Measurements from ENCODE around the gene DIS3L2.
"Not testable (repeated sequence)": the region's sequence is repeated elsewhere in the genome, so short reads cannot be mapped to it uniquely, and the experiment has no call there.

The DIS3L2 gene

GRCh38 chr2:231928481-231928880, 33.0 kb upstream of the DIS3L2 start:
- in situ Hi-C loops (cut with HindIII; ENCODE audit: low sequenced_read_pairs): no loop called here

GRCh38 chr2:231928901-231929725, 32.4 kb upstream of the DIS3L2 start:
- in situ Hi-C loops (cut with HindIII; ENCODE audit: low sequenced_read_pairs): no loop called here

- in situ Hi-C loops (cut with HindIII; ENCODE audit: low sequenced_read_pairs): loop anchor here (10.0 kb wide), 1 partner anchor 65 kb away; no protein-coding TSS in a partner anchor
Measured at GRCh38 chr2:231929961-231930592, 31.4 kb upstream of the DIS3L2 start.

GRCh38 chr2:231930593-231931281, 30.8 kb upstream of the DIS3L2 start:
- in situ Hi-C loops (cut with HindIII; ENCODE audit: low sequenced_read_pairs): loop anchor here (10.0 kb wide), 1 partner anchor 64 kb away; no protein-coding TSS in a partner anchor

GRCh38 chr2:231931481-231931915, 30.0 kb upstream of the DIS3L2 start:
- in situ Hi-C loops (cut with HindIII; ENCODE audit: low sequenced_read_pairs): loop anchor here (10.0 kb wide), 1 partner anchor 63 kb away; no protein-coding TSS in a partner anchor

GRCh38 chr2:231932711-231932970, 28.9 kb upstream of the DIS3L2 start:
- in situ Hi-C loops (cut with HindIII; ENCODE audit: low sequenced_read_pairs): loop anchor here (10.0 kb wide), 1 partner anchor 62 kb away; no protein-coding TSS in a partner anchor

- in situ Hi-C loops (cut with HindIII; ENCODE audit: low sequenced_read_pairs): loop anchor here (10.0 kb wide), 1 partner anchor 62 kb away; no protein-coding TSS in a partner anchor
Measured at GRCh38 chr2:231932985-231933915, 28.3 kb upstream of the DIS3L2 start.

GRCh38 chr2:231933916-231934401, 27.6 kb upstream of the DIS3L2 start:
- in situ Hi-C loops (cut with HindIII; ENCODE audit: low sequenced_read_pairs): loop anchor here (10.0 kb wide), 1 partner anchor 61 kb away; no protein-coding TSS in a partner anchor

- in situ Hi-C loops (cut with HindIII; ENCODE audit: low sequenced_read_pairs): loop anchor here (10.0 kb wide), 1 partner anchor 60 kb away; no protein-coding TSS in a partner anchor
Measured at GRCh38 chr2:231934441-231935206, 26.9 kb upstream of the DIS3L2 start.

- in situ Hi-C loops (cut with HindIII; ENCODE audit: low sequenced_read_pairs): loop anchor here (10.0 kb wide), 1 partner anchor 60 kb away; no protein-coding TSS in a partner anchor
Measured at GRCh38 chr2:231935207-231935524, 26.3 kb upstream of the DIS3L2 start.

GRCh38 chr2:231935815-231936214, 25.7 kb upstream of the DIS3L2 start:
- in situ Hi-C loops (cut with HindIII; ENCODE audit: low sequenced_read_pairs): loop anchor here (10.0 kb wide), 1 partner anchor 59 kb away; no protein-coding TSS in a partner anchor

- in situ Hi-C loops (cut with HindIII; ENCODE audit: low sequenced_read_pairs): loop anchor here (10.0 kb wide), 1 partner anchor 58 kb away; no protein-coding TSS in a partner anchor
Measured at GRCh38 chr2:231936491-231936890, 25.0 kb upstream of the DIS3L2 start.

- in situ Hi-C loops (cut with HindIII; ENCODE audit: low sequenced_read_pairs): loop anchor here (10.0 kb wide), 1 partner anchor 58 kb away; no protein-coding TSS in a partner anchor
Measured at GRCh38 chr2:231937057-231937456, 24.5 kb upstream of the DIS3L2 start.

GRCh38 chr2:231939022-231939421, 22.5 kb upstream of the DIS3L2 start:
- in situ Hi-C loops (cut with HindIII; ENCODE audit: low sequenced_read_pairs): loop anchor here (10.0 kb wide), 1 partner anchor 56 kb away; no protein-coding TSS in a partner anchor

- in situ Hi-C loops (cut with HindIII; ENCODE audit: low sequenced_read_pairs): no loop called here
Measured at GRCh38 chr2:231940795-231941194, 20.7 kb upstream of the DIS3L2 start.

- in situ Hi-C loops (cut with HindIII; ENCODE audit: low sequenced_read_pairs): no loop called here
Measured at GRCh38 chr2:231941673-231942072, 19.8 kb upstream of the DIS3L2 start.

- in situ Hi-C loops (cut with HindIII; ENCODE audit: low sequenced_read_pairs): no loop called here
Measured at GRCh38 chr2:231942180-231942579, 19.3 kb upstream of the DIS3L2 start.

GRCh38 chr2:231946241-231946814, 15.2 kb upstream of the DIS3L2 start:
- in situ Hi-C loops (cut with HindIII; ENCODE audit: low sequenced_read_pairs): no loop called here

GRCh38 chr2:231947112-231947511, 14.4 kb upstream of the DIS3L2 start:
- in situ Hi-C loops (cut with HindIII; ENCODE audit: low sequenced_read_pairs): not testable (repeated sequence)

Measured in endothelial cell of hepatic sinusoid (primary cell).